Spleen (tissue), 7 donors: ENCODE results near the gene SPACA5.

Experiments used
- CTCF ChIP-seq, 11 experiments: fragments of 200-600 bp in 7 of 11; fragments of 450-650 bp in 4 of 11; sonication (generic) in 4 of 11; IDR thresholded peaks in 8 of 11; conservative IDR thresholded peaks in 3 of 11; 1 replicate in 7 of 11; 2 replicates in 4 of 11; pipeline versions ENCODE4 v1.4.0 to v1.8.0; 2016 to 2021; ENCODE audit warnings: antibody characterized with exemption in 11 of 11, inconsistent platforms in 4 of 11, mild to moderate bottlenecking in 1 of 11
- POLR2A ChIP-seq, 3 donors: fragments of 450-650 bp; IDR thresholded peaks; one replicate each; pipeline ENCODE4 v1.5.1; 2017; ENCODE audit warnings: antibody characterized with exemption in 3 of 3, mild to moderate bottlenecking in 1 of 3
- POLR2AphosphoS5 ChIP-seq, 3 donors: sonication (generic); formaldehyde crosslinking; IDR thresholded peaks; one replicate each; pipeline ENCODE4 v1.5.1; 2017; ENCODE audit warnings: antibody characterized with exemption in 3 of 3
- donor health status: DM: no; HTN: no; CAD: no; lungs with moderate emphysema.
- donor health status: DM: no; HTN: no; CAD: no.
- donor health status: DM: no; HTN: no; CAD: no.

- TF ChIP-seq CTCF (IDR thresholded peaks at IDR 0.05 in 8 of 11, conservative IDR thresholded peaks at IDR 0.05 in 3 of 11) (peak in 5 of 11 experiments; percentile 15 to 34 (median 27)), POLR2A (IDR thresholded peaks at IDR 0.05) (no peak), POLR2AphosphoS5 (IDR thresholded peaks at IDR 0.05) (no peak)
These were observed 47.9 kb upstream of the SPACA5 start for GRCh38 chrX:47958761-47959342.
